HepG2 (cell line): Measurements from ENCODE around the gene CERS6. TPM values are rescaled to one million over a fixed set of nuclear protein-coding genes. Genes with fewer than 3 reads are reported as not detected.
A peak's percentile ranks its signal among the peaks of the same experiment; 100 is the strongest.

Experiments used
- ATAC-seq: fragments of 200-7000 bp; cut with Tn5 transposase; 3 replicates; pipeline ENCODE4 v1.9.1; 2020; ENCODE audit warnings: mild to moderate bottlenecking, moderate library complexity
- BruUV-seq: library from RNA; stranded (reverse); fragments of 400-500 nt; replicated peaks from 2 replicates; lab custom pipeline; 2021; lab: Mats Ljungman, UMichigan
- CTCF ChIA-PET: fragments of 300-600 bp; formaldehyde crosslinking; extraction: SDS; loops from one replicate; lab custom pipeline; 2021; ENCODE audit warnings: low total read pairs, inconsistent platforms, low intra/inter-chr PET ratio; lab: Yijun Ruan, JAX
- POLR2A ChIA-PET: fragments of 350-600 bp; sonication (Branson Sonifier 250); formaldehyde crosslinking; loops from one replicate; lab custom pipeline; 2020; ENCODE audit warnings: antibody characterized with exemption, inconsistent platforms; lab: Yijun Ruan, JAX
- DNase-seq: peaks from one replicate; pipeline ENCODE4 v3.0.0-alpha.2; 2015; ENCODE audit warnings: low spot score
- FAIRE-seq: peaks from 3 replicates; lab custom pipeline; 2011; peaks lifted over from hg19 to GRCh38; lab: Jason Lieb, UNC
- H2AFZ ChIP-seq: one replicate; pipeline ENCODE4 v1.6.1; 2011; ENCODE audit warnings: low read length, inconsistent platforms
- H3K27ac ChIP-seq: fragments of 300-600 bp; 3 replicates; pipeline ENCODE4 v1.8.0; 2011; ENCODE audit warnings: mixed run types, mild to moderate bottlenecking, mixed read lengths, low read length, inconsistent platforms; ENCODE audit not compliant: insufficient read depth; ENCODE audit errors: extremely low read length
- H3K27me3 ChIP-seq, 2 experiments: fragments of 200-600 bp in 1 of 2; 2 replicates in 1 of 2; 3 replicates in 1 of 2; pipeline versions ENCODE4 v1.6.0 to v1.8.0; 2011; ENCODE audit warnings: low read length in 2 of 2, mild to moderate bottlenecking in 2 of 2, moderate library complexity in 2 of 2, inconsistent platforms in 1 of 2; ENCODE audit not compliant: insufficient read depth in 2 of 2, control insufficient read depth in 1 of 2
- H3K36me3 ChIP-seq, 2 experiments: fragments of 200-600 bp in 1 of 2; replicated peaks in 1 of 2; 2 replicates in 1 of 2; 3 replicates in 1 of 2; pipeline versions ENCODE4 v1.5.1 to v1.8.0; 2011; ENCODE audit warnings: low read length in 2 of 2, inconsistent platforms in 1 of 2; ENCODE audit not compliant: insufficient read depth in 2 of 2, control insufficient read depth in 1 of 2
- H3K4me1 ChIP-seq: 2 replicates; pipeline ENCODE4 v1.5.1; 2012; ENCODE audit warnings: low read length, inconsistent platforms; ENCODE audit not compliant: insufficient read depth
- H3K4me2 ChIP-seq: 2 replicates; pipeline ENCODE4 v1.6.0; 2011; ENCODE audit warnings: low read depth, low read length, inconsistent platforms
- H3K4me3 ChIP-seq, 3 experiments: fragments of 200-600 bp in 1 of 3; sonication (generic), shearing (Covaris generic) in 1 of 3; replicated peaks in 1 of 3; 2 replicates each; pipeline ENCODE4 v1.5.1; 2011 to 2016; ENCODE audit warnings: low read length in 3 of 3, inconsistent platforms in 2 of 3, low read depth in 2 of 3, mild to moderate bottlenecking in 2 of 3, control low read depth in 1 of 3, mixed read lengths in 1 of 3; ENCODE audit not compliant: insufficient read depth in 1 of 3
- H3K79me2 ChIP-seq: one replicate; pipeline ENCODE4 v1.6.1; 2011; ENCODE audit warnings: low read length, inconsistent platforms; ENCODE audit not compliant: insufficient read depth
- H3K9ac ChIP-seq: 2 replicates; pipeline ENCODE4 v1.6.0; 2011; ENCODE audit warnings: mild to moderate bottlenecking, low read depth, low read length, inconsistent platforms; ENCODE audit not compliant: insufficient read depth
- H3K9me3 ChIP-seq: 2 replicates; pipeline ENCODE4 v1.5.1; 2012; ENCODE audit warnings: mild to moderate bottlenecking, low read length
- H4K20me1 ChIP-seq: 2 replicates; pipeline ENCODE4 v1.6.0; 2011; ENCODE audit warnings: inconsistent platforms, mild to moderate bottlenecking, low read length, moderate library complexity; ENCODE audit not compliant: insufficient read depth
- ARID2 ChIP-seq: sonication (generic); formaldehyde crosslinking; IDR thresholded peaks from 2 replicates; pipeline ENCODE4 v1.8.1; 2022; ENCODE audit warnings: mild to moderate bottlenecking, missing genetic modification reagents, borderline replicate concordance
- ATF6 ChIP-seq: sonication (generic); formaldehyde crosslinking; conservative IDR thresholded peaks from 2 replicates; pipeline ENCODE4 v1.4.0; 2020; ENCODE audit warnings: missing genetic modification reagents
- CTCF ChIP-seq: sonication (generic); formaldehyde crosslinking; IDR thresholded peaks from 2 replicates; pipeline ENCODE4 v1.5.0; 2020; ENCODE audit warnings: mild to moderate bottlenecking, missing genetic modification reagents, moderate library complexity
- PAF1 ChIP-seq: IDR thresholded peaks from 2 replicates; pipeline ENCODE4 v1.6.1; 2016; ENCODE audit warnings: missing genetic modification reagents, missing compliant biosample characterization
- POGK ChIP-seq: sonication (generic); formaldehyde crosslinking; conservative IDR thresholded peaks from 2 replicates; pipeline ENCODE4 v1.8.0; 2022; ENCODE audit warnings: mild to moderate bottlenecking, moderate library complexity, missing genetic modification reagents
- POLR2AphosphoS2 ChIP-seq: IDR thresholded peaks from 2 replicates; pipeline ENCODE4 v1.6.1; 2011; ENCODE audit warnings: low read depth, low read length, improper control_type of control experiment
- SAP130 ChIP-seq: IDR thresholded peaks from 2 replicates; pipeline ENCODE4 v1.6.1; 2016; ENCODE audit warnings: low read depth
- ZKSCAN1 ChIP-seq: fragments of 150-350 bp; IDR thresholded peaks from 2 replicates; pipeline ENCODE4 v1.6.1; 2014; ENCODE audit warnings: low read length
- ZNF460 ChIP-seq: sonication (generic); formaldehyde crosslinking; IDR thresholded peaks from 2 replicates; pipeline ENCODE4 v1.5.1; 2020; ENCODE audit warnings: missing genetic modification reagents, mild to moderate bottlenecking, borderline replicate concordance
- ZNF850 ChIP-seq: sonication (generic); formaldehyde crosslinking; conservative IDR thresholded peaks from 2 replicates; pipeline ENCODE4 v1.9.0; 2021; ENCODE audit warnings: mild to moderate bottlenecking, missing genetic modification reagents
- WGBS: methylation state at CpG from one replicate; pipeline ENCODE4 v1.1.6; 2017; ENCODE audit warnings: low lambda C conversion rate; 5-methylcytosine and 5-hydroxymethylcytosine counted together
- in situ Hi-C: cut with HindIII; loops from 2 replicates; pipeline ENCODE4 v1.10.0; 2017; ENCODE audit warnings: low pct_unique_long_range_greater_than_20kb; ENCODE audit not compliant: extremely low pct_ligation_motif_present
- intact Hi-C: fragments of 100-400 bp; cut with micrococcal nuclease; formaldehyde crosslinking; loops from one replicate; pipeline ENCODE4 v1.10.0; 2022; ENCODE audit not compliant: unreplicated experiment
- polyA plus RNA-seq, 8 experiments: library from polyadenylated mRNA; depleted of rRNA in 3 of 8; stranded (reverse) in 7 of 8; unstranded in 1 of 8; fragments of >200 nt; fragmentation: Illumina TruSeq in 4 of 8; extraction: Trizol in 4 of 8; gene quantifications; 2 replicates each; pipeline versions ENCODE4 v1.2.1 to v1.2.3, GENCODE V29; 2011 to 2016; ENCODE audit warnings: low read depth in 4 of 8, missing spikeins in 1 of 8, mixed read lengths in 1 of 8; ENCODE audit not compliant: insufficient read depth in 1 of 8
- total RNA-seq, 5 experiments: library from RNA; depleted of rRNA; stranded (reverse); fragments of >200 nt; fragmentation: Illumina TruSeq; extraction: Trizol; gene quantifications; 2 replicates each; pipeline ENCODE4 v1.2.3, GENCODE V29; 2016; ENCODE audit warnings: low read depth in 1 of 5
- TF ChIP-seq, protein P1 (sequence below): sonication (generic); formaldehyde crosslinking; IDR thresholded peaks from 2 replicates; pipeline ENCODE4 v1.8.0; 2022; ENCODE audit warnings: mild to moderate bottlenecking, missing genetic modification reagents; ENCODE audit not compliant: insufficient replicate concordance
- TF ChIP-seq, protein P2 (sequence below): sonication (generic); formaldehyde crosslinking; IDR thresholded peaks from 2 replicates; pipeline ENCODE4 v1.4.0; 2020; ENCODE audit warnings: missing genetic modification reagents, mild to moderate bottlenecking, borderline replicate concordance

CERS6 gene
- total and polyA plus RNA-seq, 2 of the 13 experiments (the other 11 are each of a cell fraction or from before 2014, with no cell fraction given): 10.1 to 20.3 TPM

- TF ChIP-seq POGK (no peak), ZNF850 (CRISPR knock-in tag) (no peak), PAF1 (CRISPR knock-in tag) (no peak), ARID2 (CRISPR knock-in tag) (no peak), POLR2AphosphoS2 (no peak), ATF6 (no peak)
- TF ChIP-seq, protein P1, sequence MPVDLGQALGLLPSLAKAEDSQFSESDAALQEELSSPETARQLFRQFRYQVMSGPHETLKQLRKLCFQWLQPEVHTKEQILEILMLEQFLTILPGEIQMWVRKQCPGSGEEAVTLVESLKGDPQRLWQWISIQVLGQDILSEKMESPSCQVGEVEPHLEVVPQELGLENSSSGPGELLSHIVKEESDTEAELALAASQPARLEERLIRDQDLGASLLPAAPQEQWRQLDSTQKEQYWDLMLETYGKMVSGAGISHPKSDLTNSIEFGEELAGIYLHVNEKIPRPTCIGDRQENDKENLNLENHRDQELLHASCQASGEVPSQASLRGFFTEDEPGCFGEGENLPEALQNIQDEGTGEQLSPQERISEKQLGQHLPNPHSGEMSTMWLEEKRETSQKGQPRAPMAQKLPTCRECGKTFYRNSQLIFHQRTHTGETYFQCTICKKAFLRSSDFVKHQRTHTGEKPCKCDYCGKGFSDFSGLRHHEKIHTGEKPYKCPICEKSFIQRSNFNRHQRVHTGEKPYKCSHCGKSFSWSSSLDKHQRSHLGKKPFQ (CRISPR knock-in tag): no peak
Observed at GRCh38 chr2:168694866-168695265, 238.8 kb downstream of the CERS6 start (continued).

DNA sequence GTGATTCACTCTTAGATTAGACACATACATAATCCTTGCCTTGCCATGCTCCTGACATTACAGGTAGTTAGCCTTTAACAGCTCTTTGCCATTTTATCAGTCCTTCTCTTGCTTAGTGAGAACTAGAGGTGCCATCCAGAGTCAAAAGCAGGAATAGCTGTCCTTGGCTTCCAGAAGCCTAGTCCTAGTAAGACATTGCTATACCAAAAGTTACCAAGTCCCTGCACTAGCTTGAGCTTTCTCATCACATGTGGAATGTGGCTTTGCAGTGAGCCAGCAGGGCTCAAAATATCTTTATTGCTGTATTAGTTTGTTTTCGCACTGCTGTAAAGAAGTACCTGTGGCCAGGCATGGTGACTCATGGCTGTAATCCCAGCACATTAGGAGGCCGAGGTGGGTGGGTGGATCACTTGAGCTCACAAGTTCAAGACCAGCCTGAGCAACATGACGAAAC, 241.6 kb downstream of the CERS6 start:
- BruUV-seq: no TSS peak
- no peaks in the 10 kb centered on the region for H3K4me1 ChIP-seq
- peaks cover 3 to 26% of the 10 kb centered on the region in 2 experiments; a peak in 3 of 5 replicates for H3K36me3 ChIP-seq
- no peak overlapping the region for H3K9ac ChIP-seq
- 100% methylated on average over 3 of the region's 3 CpGs for WGBS
- no peak for DNase-seq
- H3K79me2 ChIP-seq: no peaks in the 10 kb centered on the region
- no peak overlapping the region for H2AFZ ChIP-seq
- ChIA-PET CTCF (no interaction called here), POLR2A (no interaction called here)
- no peak overlapping the region for H3K27ac ChIP-seq
- no peak overlapping the region for H3K4me3 ChIP-seq
- H4K20me1 ChIP-seq: no peaks in the 10 kb centered on the region
- FAIRE-seq: no peak
- in situ Hi-C loops: no loop called here
- no peaks in the 10 kb centered on the region for H3K27me3 ChIP-seq
- no peak for ATAC-seq
- no peak overlapping the region for H3K4me2 ChIP-seq
- H3K9me3 ChIP-seq: no peaks in the 10 kb centered on the region
- intact Hi-C loops: no loop called here
- TF ChIP-seq SAP130: no peak
- TF ChIP-seq ZKSCAN1: no peak
- TF ChIP-seq, protein P2, sequence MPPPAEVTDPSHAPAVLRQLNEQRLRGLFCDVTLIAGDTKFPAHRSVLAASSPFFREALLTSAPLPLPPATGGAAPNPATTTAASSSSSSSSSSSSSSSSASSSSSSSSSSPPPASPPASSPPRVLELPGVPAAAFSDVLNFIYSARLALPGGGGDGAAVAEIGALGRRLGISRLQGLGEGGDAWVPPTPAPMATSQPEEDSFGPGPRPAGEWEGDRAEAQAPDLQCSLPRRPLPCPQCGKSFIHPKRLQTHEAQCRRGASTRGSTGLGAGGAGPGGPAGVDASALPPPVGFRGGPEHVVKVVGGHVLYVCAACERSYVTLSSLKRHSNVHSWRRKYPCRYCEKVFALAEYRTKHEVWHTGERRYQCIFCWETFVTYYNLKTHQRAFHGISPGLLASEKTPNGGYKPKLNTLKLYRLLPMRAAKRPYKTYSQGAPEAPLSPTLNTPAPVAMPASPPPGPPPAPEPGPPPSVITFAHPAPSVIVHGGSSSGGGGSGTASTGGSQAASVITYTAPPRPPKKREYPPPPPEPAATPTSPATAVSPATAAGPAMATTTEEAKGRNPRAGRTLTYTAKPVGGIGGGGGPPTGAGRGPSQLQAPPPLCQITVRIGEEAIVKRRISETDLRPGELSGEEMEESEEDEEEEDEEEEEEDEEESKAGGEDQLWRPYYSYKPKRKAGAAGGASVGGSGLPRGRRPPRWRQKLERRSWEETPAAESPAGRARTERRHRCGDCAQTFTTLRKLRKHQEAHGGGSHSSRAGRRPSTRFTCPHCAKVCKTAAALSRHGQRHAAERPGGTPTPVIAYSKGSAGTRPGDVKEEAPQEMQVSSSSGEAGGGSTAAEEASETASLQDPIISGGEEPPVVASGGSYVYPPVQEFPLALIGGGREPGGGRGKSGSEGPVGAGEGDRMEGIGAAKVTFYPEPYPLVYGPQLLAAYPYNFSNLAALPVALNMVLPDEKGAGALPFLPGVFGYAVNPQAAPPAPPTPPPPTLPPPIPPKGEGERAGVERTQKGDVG: no peak
- no peak for TF ChIP-seq ZNF460 (CRISPR knock-in tag)
- TF ChIP-seq CTCF: 0 out of 2 replicates have a peak, but pooled peaks have one; percentile 15
